Body of pancreas (tissue), 4 donors: ENCODE measurements around the gene HTR1B. TPM values are rescaled to one million over a fixed set of nuclear protein-coding genes. Genes with fewer than 3 reads are reported as not detected.

Experiments used
- ATAC-seq: fragments of 150-250 bp; one replicate; pipeline ENCODE4 v1.9.1; 2016
- DNase-seq, 4 donors: peaks; one replicate each; pipeline ENCODE4 v3.0.0-alpha.2; 2019
- H3K27ac ChIP-seq, 4 donors: fragments of 200-600 bp; sonication (generic); 1 replicate in 3 of 4; 2 replicates in 1 of 4; pipeline versions ENCODE4 v1.5.1 to v1.6.1; 2016 to 2019; ENCODE audit warnings: mild to moderate bottlenecking in 1 of 4, mixed read lengths in 1 of 4, moderate library complexity in 1 of 4
- H3K27me3 ChIP-seq, 2 donors: fragments of 200-600 bp; sonication (generic); one replicate each; pipeline ENCODE4 v1.6.0; 2016; ENCODE audit warnings: mild to moderate bottlenecking in 1 of 2
- H3K36me3 ChIP-seq, 2 donors: fragments of 200-600 bp; sonication (generic); replicated peaks in 1 of 2; 2 replicates each; pipeline ENCODE4 v1.5.1; 2016; ENCODE audit warnings: low read depth in 2 of 2; ENCODE audit not compliant: insufficient read depth in 1 of 2
- H3K4me1 ChIP-seq: fragments of 200-600 bp; sonication (generic); one replicate; pipeline ENCODE4 v1.6.0; 2016
- H3K4me3 ChIP-seq, 2 donors: fragments of 200-600 bp; sonication (generic); 1 replicate in 1 of 2; 2 replicates in 1 of 2; pipeline ENCODE4 v1.5.1; 2016 to 2019
- H3K9me3 ChIP-seq, 3 donors: fragments of 200-600 bp; sonication (generic); 1 replicate in 2 of 3; 2 replicates in 1 of 3; pipeline ENCODE4 v1.5.1; 2016
- CTCF ChIP-seq, 7 experiments: fragments of 450-650 bp in 4 of 7; fragments of 200-600 bp in 3 of 7; sonication (generic) in 3 of 7; IDR thresholded peaks; one replicate each; pipeline ENCODE4 v1.5.1; 2016 to 2019; ENCODE audit warnings: antibody characterized with exemption in 7 of 7
- POLR2A ChIP-seq, 3 donors: fragments of 450-650 bp; IDR thresholded peaks; one replicate each; pipeline ENCODE4 v1.6.1; 2016; ENCODE audit warnings: antibody characterized with exemption in 3 of 3, mild to moderate bottlenecking in 2 of 3
- WGBS, 2 donors: methylation state at CpG; one replicate each; pipeline ENCODE4 v1.1.5; 2017; 5-methylcytosine and 5-hydroxymethylcytosine counted together
- intact Hi-C: fragments of 100-400 bp; cut with DNase I; formaldehyde crosslinking; loops from one replicate; pipeline ENCODE4 v1.15.1; 2023
- total RNA-seq, 2 donors: library from RNA; depleted of rRNA; stranded (reverse); fragments of >200 nt; gene quantifications; one replicate each; pipeline ENCODE4 v1.1.0, GENCODE V29; 2016

Gene HTR1B
- total RNA-seq, 2 donors from 2014 or later = 0.52 TPM; not detected in 1

DNA sequence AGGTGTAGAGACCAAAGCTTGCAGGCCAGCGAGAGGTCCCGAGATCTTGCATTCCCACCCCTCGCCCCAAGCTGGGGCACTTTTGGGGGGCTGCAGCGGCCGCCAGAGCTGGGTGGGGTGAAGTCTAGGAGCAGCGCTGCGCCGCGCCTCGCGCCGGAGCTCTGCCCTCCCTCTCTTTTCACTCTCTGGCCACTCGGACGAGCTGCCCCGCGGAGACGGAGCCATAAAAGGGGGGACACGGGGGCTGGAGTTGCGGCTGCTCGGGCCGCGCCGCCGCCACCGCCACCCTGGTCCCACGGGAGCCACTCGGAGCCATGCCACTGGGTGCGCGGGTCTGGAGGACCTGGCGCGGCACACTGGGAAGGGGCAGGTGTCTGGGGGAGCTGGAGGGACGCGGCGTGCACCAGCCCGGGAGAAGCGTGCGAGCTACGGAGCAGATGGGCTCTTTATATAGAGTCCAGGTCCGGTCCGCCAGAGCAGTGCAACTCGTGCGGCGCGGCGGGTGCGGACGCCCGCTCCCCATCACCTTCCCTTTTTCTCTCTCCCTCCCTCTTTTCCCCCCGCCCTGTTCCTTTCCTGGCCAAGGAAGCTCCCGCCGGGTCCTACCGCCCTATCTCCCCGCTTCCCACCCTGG is 687 bp upstream of the HTR1B start:
- Histone ChIP-seq H3K36me3 (no peaks in the 10 kb centered on the region), H3K9me3 (no peaks in the 10 kb centered on the region), H3K27ac (no peak overlapping the region), H3K4me3 (peak overlapping the region in 1 of 2 donors; percentile 13), H3K27me3 (peaks cover 6 to 22% of the 10 kb centered on the region in 2 donors), H3K4me1 (peaks cover 34% of the 10 kb centered on the region)
- DNase-seq (no peak), ATAC-seq (no peak)
- intact Hi-C loops = loop anchor here (10.0 kb wide), 1 partner anchor 1529 kb away; no protein-coding TSS in a partner anchor
- TF ChIP-seq CTCF (IDR thresholded peaks at IDR 0.05) = no peak
- no peak for TF ChIP-seq POLR2A (IDR thresholded peaks at IDR 0.05)
- 0 to 1% methylated on average over 31 to 52 of the region's 53 CpGs for WGBS, 2 donors

GRCh38 chr6:77462359-77463307 is 658 bp downstream of the HTR1B start:
- WGBS, 2 donors = 2 to 5% methylated on average over 51 to 55 of the region's 55 CpGs
- Histone ChIP-seq H3K27ac (no peak overlapping the region), H3K9me3 (no peaks in the 10 kb centered on the region), H3K4me1 (peaks cover 34% of the 10 kb centered on the region), H3K27me3 (peaks cover 6 to 22% of the 10 kb centered on the region in 2 donors), H3K36me3 (no peaks in the 10 kb centered on the region), H3K4me3 (peak overlapping the region in 1 of 2 donors; percentile 13)
- ATAC-seq = no peak
- TF ChIP-seq CTCF (IDR thresholded peaks at IDR 0.05) (peak in 2 of 7 experiments; percentile 17 to 26), POLR2A (IDR thresholded peaks at IDR 0.05) (no peak)
- DNase-seq = peak in 2 of 4 donors; percentile 19 to 23
- intact Hi-C loops = loop anchor here (10.0 kb wide), 1 partner anchor 1528 kb away; no protein-coding TSS in a partner anchor

DNA sequence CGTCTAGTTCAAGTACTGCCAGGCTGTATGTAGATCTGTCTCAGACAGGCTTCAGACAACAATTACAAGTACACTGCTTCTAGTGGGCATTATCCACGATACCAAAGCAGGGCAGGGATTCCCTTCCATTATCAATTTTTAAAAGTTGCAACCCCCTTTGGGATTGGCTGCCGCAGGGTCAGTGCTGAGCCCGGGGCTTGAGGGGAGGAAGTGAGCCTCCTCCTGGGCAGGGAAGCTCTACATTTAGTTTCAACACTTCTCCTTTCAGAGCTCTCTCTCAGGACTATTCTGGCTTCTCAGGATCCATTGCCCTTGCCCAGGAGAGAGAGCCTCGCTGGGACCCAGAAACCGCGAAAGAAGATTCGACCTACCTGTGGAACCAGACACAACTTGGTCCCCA is 1.5 kb downstream of the HTR1B start:
- H3K27ac ChIP-seq = no peak overlapping the region
- H3K36me3 ChIP-seq = no peaks in the 10 kb centered on the region
- 51 to 68% methylated on average over 8 of the region's 8 CpGs for WGBS, 2 donors
- peaks cover 30% of the 10 kb centered on the region for H3K4me1 ChIP-seq
- ATAC-seq (no peak), DNase-seq (no peak)
- no peaks in the 10 kb centered on the region for H3K9me3 ChIP-seq
- intact Hi-C loops = loop anchor here (10.0 kb wide), 1 partner anchor 1527 kb away; no protein-coding TSS in a partner anchor
- H3K4me3 ChIP-seq = no peak overlapping the region
- no peak for TF ChIP-seq CTCF (IDR thresholded peaks at IDR 0.05)
- H3K27me3 ChIP-seq = peaks cover 6 to 22% of the 10 kb centered on the region in 2 donors

DNA sequence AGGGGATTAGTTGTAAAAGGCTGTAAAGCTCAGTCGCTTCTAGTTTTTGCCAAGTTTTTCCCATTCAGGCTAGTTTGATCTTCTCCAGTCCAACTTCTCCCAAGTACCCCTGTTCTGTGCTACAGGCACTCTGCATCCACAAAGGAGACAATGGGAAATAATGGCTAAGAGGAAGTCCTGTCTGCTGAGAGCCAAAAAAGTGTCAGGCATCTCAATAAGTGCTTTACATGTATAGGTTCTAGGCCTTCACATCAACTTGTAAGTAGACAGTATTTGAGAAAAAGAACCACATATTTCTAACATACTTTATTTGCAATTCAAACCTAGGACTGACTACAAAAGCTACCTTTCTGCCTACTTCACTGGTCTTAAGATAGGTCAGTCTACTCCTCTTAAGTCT is 4.9 kb downstream of the HTR1B start:
- no peak for ATAC-seq
- no peak for TF ChIP-seq POLR2A (IDR thresholded peaks at IDR 0.05)
- TF ChIP-seq CTCF (IDR thresholded peaks at IDR 0.05) = no peak
- H3K9me3 ChIP-seq = no peaks in the 10 kb centered on the region
- DNase-seq = no peak
- H3K4me3 ChIP-seq = no peak overlapping the region
- H3K27me3 ChIP-seq = peaks cover 0 to 7% of the 10 kb centered on the region in 2 donors
- H3K27ac ChIP-seq = no peak overlapping the region
- intact Hi-C loops = no loop called here
- no peaks in the 10 kb centered on the region for H3K36me3 ChIP-seq
- peaks cover 18% of the 10 kb centered on the region for H3K4me1 ChIP-seq
- 85 to 91% methylated on average over 1 of the region's 1 CpG for WGBS, 2 donors
